Stimulated activated CD4-positive, alpha-beta T cell treated with anti-CD3 and anti-CD28 coated beads, Interleukin-15, amount 100 ng/mL, for 24 hours (primary cell): ENCODE measurements around the gene RTL5.

ENCODE experiments used
- DNase-seq: peaks from one replicate; pipeline ENCODE4 v3.0.0-alpha.2; 2020

RTL5 gene

DNA sequence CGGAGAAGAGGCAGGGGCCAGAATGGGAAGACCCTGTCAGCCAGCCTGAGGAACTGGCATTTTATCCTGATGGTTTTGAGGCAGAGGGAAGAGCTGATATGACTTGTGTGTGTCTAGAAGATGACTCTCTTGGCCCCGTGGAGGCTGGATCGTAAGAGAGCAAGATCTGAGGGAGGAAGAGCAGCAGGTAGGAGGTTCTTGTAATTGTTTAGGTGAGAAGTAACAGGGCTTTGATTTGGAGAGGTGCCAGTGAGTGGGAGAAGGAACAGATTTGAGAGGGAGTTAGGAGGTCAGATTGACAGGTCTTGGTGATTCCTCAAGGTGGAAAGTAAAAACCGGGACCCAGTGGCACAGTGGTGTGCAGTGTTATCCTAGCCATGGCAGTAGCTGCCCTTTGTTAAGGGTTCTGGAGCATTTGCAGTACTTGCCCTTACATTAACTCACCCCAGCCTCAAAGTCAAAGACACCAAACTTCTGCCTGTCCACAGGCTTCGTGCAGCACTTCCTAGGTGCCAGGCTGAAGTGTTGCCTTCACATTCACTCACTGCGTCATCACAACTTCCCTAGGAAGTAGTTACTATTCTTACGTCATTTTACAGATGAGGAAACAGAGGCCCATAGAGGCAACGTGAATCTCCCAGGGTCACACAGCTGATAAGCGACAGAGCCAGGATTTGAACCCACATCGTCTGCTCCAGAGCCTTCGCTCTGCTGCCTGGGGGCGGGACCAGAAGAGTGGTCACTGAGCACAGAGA is 23.7 kb downstream of the RTL5 start:
- DNase-seq: no peak

DNA sequence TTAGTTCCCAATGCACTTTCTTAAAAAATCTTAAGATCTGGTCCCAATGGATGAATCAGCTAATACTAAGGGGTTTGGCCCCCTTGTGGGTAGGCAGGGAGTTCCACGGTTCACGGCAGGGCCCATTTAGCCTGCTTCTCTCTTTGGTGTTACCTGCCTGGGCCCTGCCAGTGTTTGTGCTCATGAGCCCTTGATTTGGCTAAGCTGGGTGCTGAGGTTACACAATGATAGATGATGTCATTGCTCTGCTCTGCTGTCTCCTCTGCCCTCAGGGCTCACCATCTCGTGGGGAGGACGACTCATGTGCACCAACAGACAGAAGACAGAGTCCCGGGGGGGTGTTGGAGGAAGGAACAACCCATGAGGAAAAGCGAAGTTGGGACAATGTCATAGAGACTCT is 24.4 kb downstream of the RTL5 start:
- DNase-seq: no peak

GRCh38 chrX:72105436-72105835 is 26.3 kb downstream of the RTL5 start:
- peak; percentile 13 for DNase-seq

DNA sequence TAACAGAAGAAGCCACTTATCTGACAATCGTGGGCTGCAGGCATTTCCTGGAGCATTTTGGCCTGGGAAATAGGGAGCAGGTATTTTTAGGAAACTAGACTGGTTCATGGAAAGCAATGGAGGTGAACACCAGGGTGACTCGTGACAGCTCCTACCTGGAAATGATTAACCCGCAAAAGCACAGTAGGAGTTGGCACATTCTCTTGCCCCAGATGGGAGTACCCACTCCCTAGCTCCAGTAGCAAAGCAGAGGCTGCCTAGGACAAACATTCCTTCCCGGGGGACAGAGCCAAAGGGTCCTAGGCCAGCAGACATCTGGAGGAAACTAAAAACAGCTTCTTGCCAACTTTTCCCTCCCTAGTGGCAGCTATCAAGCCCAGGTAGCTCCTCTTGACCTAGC is 29.0 kb downstream of the RTL5 start:
- DNase-seq: no peak

- DNase-seq: no peak
Measured at GRCh38 chrX:72102126-72102525, 29.6 kb downstream of the RTL5 start.

DNA sequence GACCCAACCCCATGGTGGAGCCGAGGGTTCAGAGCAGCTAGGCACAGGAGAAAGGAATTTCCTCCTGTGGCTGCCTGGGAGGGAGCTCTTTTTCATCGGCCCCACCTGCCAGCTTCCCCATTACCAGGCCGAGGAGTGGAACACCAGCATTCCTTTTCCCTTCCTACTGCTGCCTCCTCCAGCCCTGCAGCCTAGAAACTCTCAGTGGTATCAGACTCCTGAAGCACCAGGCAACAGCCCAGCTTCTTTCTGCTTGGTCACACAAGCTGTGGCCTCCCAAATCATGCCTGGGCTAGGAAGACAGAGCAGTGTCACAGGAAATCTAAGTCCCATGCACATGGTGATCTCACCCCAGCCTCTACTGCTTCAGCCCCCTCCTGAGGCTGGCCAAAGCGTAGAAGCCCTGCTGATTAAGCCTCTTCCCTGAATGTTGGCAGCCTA is 30.1 kb downstream of the RTL5 start:
- DNase-seq: no peak

DNA sequence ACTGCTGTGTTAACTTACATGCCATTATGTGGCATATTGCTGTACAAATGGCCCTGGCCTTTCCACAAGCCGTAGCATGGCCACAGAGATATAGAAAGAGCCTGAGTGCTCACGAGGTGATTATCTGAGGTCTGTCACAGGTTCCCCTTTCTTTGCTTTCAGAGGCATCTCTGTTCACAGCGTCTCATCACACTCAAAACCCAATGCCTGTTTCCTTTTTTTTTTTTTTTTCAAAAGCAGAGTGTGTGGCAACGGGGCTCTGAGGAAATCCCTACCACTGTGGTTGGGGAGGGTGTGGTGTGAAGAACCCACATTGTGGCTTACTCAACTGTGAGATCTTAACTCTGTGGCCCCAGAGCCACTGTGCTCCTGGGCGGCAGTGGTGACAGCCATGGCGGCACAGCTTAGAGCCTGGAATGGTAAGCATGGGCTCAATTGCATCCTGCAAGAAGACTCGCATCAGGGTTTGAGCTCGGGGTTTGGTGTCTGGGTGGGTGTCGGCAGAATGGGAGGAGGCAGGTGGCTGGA is 30.8 kb downstream of the RTL5 start:
- DNase-seq: peak; percentile 70

GRCh38 chrX:72100051-72100755 is 31.5 kb downstream of the RTL5 start:
- DNase-seq: no peak

GRCh38 chrX:72097098-72097497 is 34.6 kb downstream of the RTL5 start:
- DNase-seq: no peak

- no peak for DNase-seq
Measured at GRCh38 chrX:72095370-72095769, 36.3 kb downstream of the RTL5 start.

DNA sequence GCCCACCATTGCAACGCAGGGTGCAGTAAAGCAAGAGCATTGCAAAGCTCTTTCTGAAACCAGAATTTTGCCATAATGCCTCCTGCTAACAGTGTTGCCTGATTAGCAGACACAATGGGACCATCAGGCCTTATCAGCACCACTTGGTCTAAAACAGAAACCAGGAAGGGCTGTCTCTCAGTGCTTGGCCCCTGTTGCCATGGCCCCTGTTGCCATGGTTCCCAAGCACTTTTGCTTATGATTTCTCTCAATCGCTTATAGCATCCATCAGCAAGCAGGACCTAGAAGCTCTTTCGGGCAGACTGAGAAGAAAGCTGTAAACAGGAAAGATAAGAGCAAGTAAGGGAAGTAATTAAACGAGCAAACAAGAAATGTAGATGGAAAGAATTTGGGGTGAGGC is 36.8 kb downstream of the RTL5 start:
- peak; percentile 45 for DNase-seq

DNA sequence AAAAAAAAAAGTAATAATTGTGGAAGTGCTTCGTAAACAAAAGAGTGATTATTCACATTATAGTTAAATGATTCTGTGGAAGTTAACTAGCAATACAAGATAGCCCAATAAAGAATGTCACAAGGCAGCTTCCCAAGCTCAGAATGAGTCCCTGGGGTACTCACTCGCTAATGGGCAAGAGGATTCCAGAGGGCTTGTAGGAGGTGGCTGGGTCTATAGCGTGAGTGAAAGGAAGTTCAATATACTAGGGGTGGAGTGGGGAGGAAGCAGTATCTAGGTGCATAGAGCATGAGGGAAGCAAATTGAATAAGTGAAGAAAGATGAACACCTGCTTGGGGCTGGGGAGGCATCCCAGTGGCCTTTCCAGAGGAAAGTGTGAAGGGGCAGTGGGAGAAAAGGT is 42.5 kb downstream of the RTL5 start:
- no peak for DNase-seq

DNA sequence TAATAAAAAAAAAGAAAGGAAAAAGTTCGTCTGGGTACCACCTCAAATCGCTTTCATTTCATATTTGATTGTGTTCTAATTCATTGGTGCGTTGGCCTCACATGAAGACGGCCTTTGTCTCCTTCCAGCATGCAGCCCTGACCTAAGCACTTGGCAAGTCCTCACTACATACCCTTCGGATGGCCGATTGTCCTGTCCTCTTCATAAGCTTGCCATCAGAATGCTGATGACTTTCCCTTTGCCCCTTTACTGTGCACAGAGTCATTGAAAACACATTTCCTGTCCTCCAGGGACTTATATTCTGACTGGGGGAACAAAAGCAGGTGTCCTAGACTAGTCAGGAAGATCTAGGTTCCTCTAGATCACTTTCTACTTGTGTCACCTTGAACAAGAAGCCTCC is 43.0 kb downstream of the RTL5 start:
- no peak for DNase-seq

DNA sequence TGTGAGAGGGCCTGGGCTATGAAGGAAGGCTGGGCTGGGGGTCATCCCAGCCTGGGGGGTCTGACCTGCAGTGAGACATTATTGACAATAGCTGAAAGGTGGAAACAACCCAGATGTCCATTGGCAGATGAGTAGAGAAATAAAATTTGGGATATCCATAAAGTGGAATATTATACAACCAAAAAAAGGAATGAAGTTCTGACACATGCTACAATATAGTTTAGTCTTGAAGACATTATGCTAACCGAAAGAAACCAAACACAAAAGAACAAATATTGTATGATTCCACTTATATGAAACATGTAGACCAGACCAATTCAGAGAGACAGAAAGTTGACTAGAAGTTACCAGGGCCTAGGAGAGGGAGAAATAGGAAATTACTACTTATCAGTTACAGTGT is 44.7 kb downstream of the RTL5 start:
- DNase-seq: no peak

DNA sequence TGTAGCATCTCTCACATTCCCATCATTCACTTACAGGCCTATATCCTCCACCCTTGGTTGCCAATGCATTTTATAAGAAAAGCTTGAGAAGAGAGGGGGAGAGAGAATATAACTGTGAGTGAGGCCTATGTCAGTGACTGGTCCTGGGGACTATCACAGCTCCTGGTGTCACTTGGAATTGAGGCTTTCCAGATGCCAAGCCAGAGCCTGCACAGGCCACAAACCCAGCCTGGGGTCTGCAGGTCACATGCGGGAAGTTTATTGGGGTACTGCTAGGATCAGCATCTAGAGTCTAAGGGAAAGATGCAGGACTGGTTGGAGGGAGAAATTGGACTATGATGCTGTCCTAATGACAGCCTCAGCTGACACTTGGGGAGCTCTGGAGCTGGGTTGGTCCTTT is 47.6 kb downstream of the RTL5 start:
- no peak for DNase-seq

GRCh38 chrX:72083291-72083690 is 48.4 kb downstream of the RTL5 start:
- no peak for DNase-seq

DNA sequence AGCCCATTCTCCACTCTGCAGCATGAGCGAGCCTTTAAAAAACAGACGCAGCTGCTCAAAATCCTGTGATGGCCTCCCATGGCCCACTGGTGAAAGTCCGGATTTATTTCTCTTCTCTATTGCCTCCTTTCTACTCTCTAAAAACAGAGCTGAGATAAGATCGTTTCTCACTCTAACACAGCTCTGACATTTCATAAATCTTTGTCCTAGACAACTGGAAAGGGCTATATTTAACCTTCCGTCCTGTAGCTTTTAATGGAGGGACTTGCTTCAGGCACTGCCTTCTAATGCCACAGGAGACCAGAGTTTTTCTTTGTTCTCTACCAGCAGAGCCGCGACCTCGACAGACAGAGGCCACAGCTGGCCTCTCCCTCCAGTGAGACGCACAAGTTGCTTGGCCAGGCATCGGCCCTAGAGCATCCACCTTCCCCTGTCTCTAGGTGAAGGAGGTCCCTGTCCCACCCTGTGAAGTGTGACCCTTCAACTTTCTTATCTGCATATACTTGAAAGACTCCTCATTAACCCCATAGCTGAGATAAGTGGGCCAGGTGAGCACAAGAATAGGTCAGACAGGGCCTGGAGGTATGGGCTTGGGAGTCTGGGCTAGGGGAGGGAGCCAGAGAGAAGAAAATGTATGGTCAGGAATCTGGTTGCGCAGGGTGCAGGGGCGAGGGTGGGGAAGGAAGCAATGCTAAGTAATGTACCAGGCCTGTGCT is 50.0 kb downstream of the RTL5 start:
- DNase-seq: no peak

DNA sequence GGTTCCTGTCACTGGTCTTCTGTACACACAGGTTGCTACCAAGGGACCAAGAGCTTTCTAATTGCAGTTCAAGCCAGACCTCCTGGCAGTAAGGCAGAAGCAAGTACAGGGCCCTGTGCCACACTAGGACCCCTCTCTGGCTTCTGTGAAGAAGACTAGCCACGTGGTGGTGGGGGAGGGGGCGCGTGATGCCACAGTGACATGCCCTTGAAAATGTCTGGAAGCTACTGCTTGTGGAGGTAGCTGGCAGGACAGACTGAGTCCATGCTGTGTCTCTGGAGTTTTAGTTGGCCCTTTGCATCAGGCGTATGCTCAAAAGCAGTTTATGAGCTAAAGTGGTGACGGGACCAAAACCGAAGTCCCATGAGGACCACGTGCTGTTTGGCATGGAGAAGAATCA is 50.9 kb downstream of the RTL5 start:
- no peak for DNase-seq

DNA sequence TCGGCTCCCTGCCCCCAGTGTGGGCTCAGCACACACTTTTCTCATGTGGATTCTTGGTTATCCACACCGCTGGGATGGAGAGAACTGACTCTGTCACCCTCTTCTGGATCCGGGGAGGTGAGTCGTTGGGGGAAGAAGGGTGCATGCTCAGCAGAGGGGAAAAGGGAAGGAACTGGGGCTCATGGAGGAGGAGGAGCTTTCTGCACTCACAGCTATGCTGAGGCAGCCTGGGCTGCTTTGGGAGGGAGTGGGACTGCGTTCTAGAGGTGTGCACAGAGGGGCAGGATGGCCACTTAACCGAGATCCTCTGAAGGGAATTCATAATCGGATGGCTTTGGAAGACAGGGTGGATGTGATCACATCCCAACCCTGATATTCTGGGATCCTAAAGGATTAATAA is 51.6 kb downstream of the RTL5 start:
- no peak for DNase-seq

- no peak for DNase-seq
Measured at GRCh38 chrX:72079607-72080006, 52.1 kb downstream of the RTL5 start.

- no peak for DNase-seq
Measured at GRCh38 chrX:72078411-72078810, 53.3 kb downstream of the RTL5 start.
